Activated CD8-positive, alpha-beta memory T cell treated with anti-CD3 and anti-CD28 coated beads, Interleukin-2, amount 50 U/mL, for 4 hours (primary cell): Measurements from ENCODE around the gene CRMP1.

Experiments
- DNase-seq: peaks from one replicate; pipeline ENCODE4 v3.0.0-alpha.2; 2020

The CRMP1 gene

GRCh38 chr4:5893004-5893580 is at the start of gene CRMP1:
TSS of gene CRMP1 (minus strand) at chr4:5893086. CDS start at chr4:5892969, 117 bp downstream.
- DNase-seq, result no peak

GRCh38 chr4:5941601-5942000 is 48.7 kb upstream of the CRMP1 start:
- DNase-seq, result no peak

- no peak for DNase-seq
Measured at GRCh38 chr4:5940470-5941203, 47.8 kb upstream of the CRMP1 start.

GRCh38 chr4:5933996-5934831 is 41.3 kb upstream of the CRMP1 start:
- DNase-seq, result no peak

GRCh38 chr4:5933116-5933515 is 40.2 kb upstream of the CRMP1 start:
- no peak for DNase-seq

- no peak for DNase-seq
Measured at GRCh38 chr4:5932035-5932568, 39.2 kb upstream of the CRMP1 start.

GRCh38 chr4:5931526-5931925 is 38.6 kb upstream of the CRMP1 start:
- DNase-seq, result no peak

GRCh38 chr4:5930876-5931275 is 38.0 kb upstream of the CRMP1 start:
- no peak for DNase-seq

GRCh38 chr4:5930456-5930855 is 37.6 kb upstream of the CRMP1 start:
- no peak for DNase-seq

GRCh38 chr4:5928844-5929420 is 36.0 kb upstream of the CRMP1 start:
- DNase-seq, result no peak

- DNase-seq, result no peak
Measured at GRCh38 chr4:5928274-5928673, 35.4 kb upstream of the CRMP1 start.

- DNase-seq, result no peak
Measured at GRCh38 chr4:5927747-5928146, 34.9 kb upstream of the CRMP1 start.

- no peak for DNase-seq
Measured at GRCh38 chr4:5927116-5927515, 34.2 kb upstream of the CRMP1 start.

GRCh38 chr4:5926598-5926997 is 33.7 kb upstream of the CRMP1 start:
- DNase-seq, result no peak

- no peak for DNase-seq
Measured at GRCh38 chr4:5925419-5926200, 32.7 kb upstream of the CRMP1 start.

GRCh38 chr4:5924461-5925125 is 31.7 kb upstream of the CRMP1 start:
- no peak for DNase-seq

GRCh38 chr4:5923376-5923775 is 30.5 kb upstream of the CRMP1 start:
- DNase-seq, result no peak

- no peak for DNase-seq
Measured at GRCh38 chr4:5922556-5922955, 29.7 kb upstream of the CRMP1 start.

- DNase-seq, result no peak
Measured at GRCh38 chr4:5921981-5922380, 29.1 kb upstream of the CRMP1 start.

GRCh38 chr4:5921101-5921980 is 28.5 kb upstream of the CRMP1 start:
- no peak for DNase-seq

- no peak for DNase-seq
Measured at GRCh38 chr4:5919571-5919970, 26.7 kb upstream of the CRMP1 start.
